WI38 (cell line): ENCODE measurements around the gene SYNDIG1.

Experiments used
- H3K4me3 ChIP-seq: 2 replicates; pipeline ENCODE4 v1.5.1; 2011; ENCODE audit warnings: low read depth, mild to moderate bottlenecking, control low read depth, low read length
- CTCF ChIP-seq: IDR thresholded peaks from 2 replicates; pipeline ENCODE4 v1.5.1; 2012; ENCODE audit warnings: low read depth, mild to moderate bottlenecking, control low read depth, low read length

Gene SYNDIG1

DNA sequence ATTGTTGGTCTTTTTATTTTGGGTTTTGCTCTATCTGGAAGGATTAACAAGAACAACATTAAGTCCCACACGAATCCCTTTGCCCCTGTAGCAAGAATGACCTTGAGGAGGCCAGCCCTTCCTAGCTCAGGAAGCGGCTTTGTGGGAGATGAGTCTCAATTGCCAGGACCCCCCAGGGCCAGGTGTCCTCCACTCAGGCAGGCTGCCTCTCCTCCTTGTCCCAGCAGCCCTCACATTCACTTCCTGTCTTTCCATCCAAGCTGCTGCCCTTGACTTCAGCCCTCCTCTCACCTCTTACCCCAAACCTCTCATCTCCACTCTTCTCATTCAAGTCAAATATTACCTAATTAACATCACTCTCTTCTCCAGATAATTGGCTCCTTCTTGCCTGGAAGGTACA, 22.6 kb upstream of the SYNDIG1 start:
- H3K4me3 ChIP-seq, result no peak overlapping the region
- TF ChIP-seq CTCF, result no peak

GRCh38 chr20:24448170-24448569, 21.3 kb upstream of the SYNDIG1 start:
- TF ChIP-seq CTCF, result no peak

DNA sequence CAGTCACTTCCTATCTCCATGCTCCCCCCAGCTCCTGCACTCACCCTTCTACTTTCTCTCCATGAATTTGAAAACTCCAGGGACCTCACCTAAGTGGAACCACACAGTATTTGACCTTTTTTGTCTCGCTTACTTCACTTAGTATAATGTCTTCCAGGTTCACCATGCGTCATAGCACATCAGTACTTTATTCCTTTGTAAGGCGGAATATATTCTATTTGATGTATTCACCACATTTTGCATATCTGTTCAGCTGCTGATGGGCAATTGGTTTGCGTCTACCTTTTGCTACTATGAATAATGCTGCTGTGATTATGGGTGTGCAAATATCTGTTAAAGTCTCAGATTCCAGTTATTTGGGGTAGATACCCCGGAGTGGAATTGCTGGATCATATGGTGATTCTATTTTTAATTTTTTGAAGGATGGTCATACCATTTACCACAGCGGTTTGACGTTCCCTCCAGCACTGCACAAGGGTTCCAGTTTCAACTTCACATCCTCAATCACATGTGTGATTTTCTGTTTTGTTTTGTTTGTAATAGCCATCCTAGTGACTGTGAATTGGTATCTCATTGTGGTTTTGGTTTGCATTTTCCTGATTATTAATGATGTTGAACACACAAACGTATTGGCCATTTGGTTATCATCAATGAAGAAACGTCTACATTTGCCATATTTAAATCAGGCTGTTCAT, 20.3 kb upstream of the SYNDIG1 start:
- no peak overlapping the region for H3K4me3 ChIP-seq
- no peak for TF ChIP-seq CTCF

More at GRCh38 chr20:24448170-24448569, 21.3 kb upstream of the SYNDIG1 start:
- no peak overlapping the region for H3K4me3 ChIP-seq

DNA sequence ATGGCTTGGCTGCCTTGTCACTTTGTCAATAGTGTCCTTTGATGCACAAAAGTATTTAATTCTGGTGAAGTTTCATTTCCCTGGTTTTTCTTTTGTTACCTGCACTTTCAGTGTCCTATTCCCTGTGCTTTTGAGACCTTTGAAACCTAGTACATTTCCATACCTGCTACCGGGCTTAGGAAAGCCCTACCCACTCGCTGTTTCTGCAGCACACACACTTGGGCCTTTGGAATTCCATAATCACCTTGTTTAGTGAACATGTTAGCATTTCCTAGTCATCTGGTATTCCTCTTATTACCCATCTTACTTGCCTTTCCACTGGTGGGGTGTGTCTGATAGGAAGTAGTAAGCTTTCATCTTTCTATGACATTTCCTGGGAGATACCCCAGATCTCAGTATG, 19.3 kb upstream of the SYNDIG1 start:
- H3K4me3 ChIP-seq, result no peak overlapping the region
- no peak for TF ChIP-seq CTCF

- TF ChIP-seq CTCF, result no peak
- no peak overlapping the region for H3K4me3 ChIP-seq
Measured at GRCh38 chr20:24450624-24451376, 18.6 kb upstream of the SYNDIG1 start.

- H3K4me3 ChIP-seq, result no peak overlapping the region
- no peak for TF ChIP-seq CTCF
Measured at GRCh38 chr20:24451428-24451827, 18.0 kb upstream of the SYNDIG1 start.

GRCh38 chr20:24452016-24452415, 17.4 kb upstream of the SYNDIG1 start:
- H3K4me3 ChIP-seq, result no peak overlapping the region
- no peak for TF ChIP-seq CTCF
